HFFc6 (cell line): ENCODE measurements around the gene LRP10. TPM values are rescaled to one million over a fixed set of nuclear protein-coding genes. Genes with fewer than 3 reads are reported as not detected.

Experiments used
- DNase-seq: peaks from one replicate; pipeline ENCODE4 v3.0.0-alpha.2; 2018
- H3K27ac Mint-ChIP-seq: 2 replicates; pipeline ENCODE4 v1.8.0; 2020; ENCODE audit warnings: mild to moderate bottlenecking, mixed read lengths
- H3K27me3 Mint-ChIP-seq: 2 replicates; pipeline ENCODE4 v1.8.0; 2021; ENCODE audit warnings: mild to moderate bottlenecking, moderate library complexity, mixed read lengths; ENCODE audit not compliant: insufficient read depth
- H3K36me3 Mint-ChIP-seq: 2 replicates; pipeline ENCODE4 v1.8.0; 2021; ENCODE audit warnings: low read depth, mixed read lengths
- H3K4me1 Mint-ChIP-seq: 2 replicates; pipeline ENCODE4 v1.8.0; 2020; ENCODE audit warnings: low read depth, mixed read lengths
- H3K4me3 Mint-ChIP-seq: 2 replicates; pipeline ENCODE4 v1.8.0; 2020; ENCODE audit warnings: mild to moderate bottlenecking, moderate library complexity, mixed read lengths
- H3K9me3 Mint-ChIP-seq: 2 replicates; pipeline ENCODE4 v1.8.0; 2020; ENCODE audit warnings: mild to moderate bottlenecking, mixed read lengths
- CTCF ChIP-seq: fragments of 200-600 bp; sonication (generic); IDR thresholded peaks from 2 replicates; pipeline ENCODE4 v1.5.0; 2021; ENCODE audit warnings: antibody characterized with exemption, mild to moderate bottlenecking
- total RNA-seq, 6 experiments: library from RNA; stranded (reverse); fragmentation: NEBNext Ultra II Directional; extraction: Animal tissue kit (Norgen Biotek cat#: 25700); gene quantifications; 2 replicates in 1 of 6; 3 replicates in 5 of 6; pipeline ENCODE4 v1.2.3, GENCODE V29; 2021

The LRP10 gene
- total RNA-seq, 6 experiments from 2014 or later = 168 to 226 (median 186) TPM

- Mint-ChIP-seq H3K9me3 (no peaks in the 10 kb centered on the region), H3K27me3 (peaks cover 3% of the 10 kb centered on the region; the same call in 1 of the 2 replicates), H3K36me3 (peaks cover 29% of the 10 kb centered on the region), H3K4me3 (no peak overlapping the region), H3K4me1 (peaks cover 23% of the 10 kb centered on the region), H3K27ac (no peak overlapping the region)
- no peak for TF ChIP-seq CTCF
- no peak for DNase-seq
Measured at GRCh38 chr14:22877000-22877501, 5.5 kb downstream of the LRP10 start.

GRCh38 chr14:22878271-22879246 lies 7.0 kb downstream of the LRP10 start:
- H3K36me3 Mint-ChIP-seq = peaks cover 22% of the 10 kb centered on the region
- peaks cover 27% of the 10 kb centered on the region for H3K4me1 Mint-ChIP-seq
- H3K27me3 Mint-ChIP-seq = peaks cover 2% of the 10 kb centered on the region
- H3K27ac Mint-ChIP-seq = peak overlapping the region; percentile 36; the same call in 1 of the 2 replicates
- H3K4me3 Mint-ChIP-seq = no peak overlapping the region
- no peaks in the 10 kb centered on the region for H3K9me3 Mint-ChIP-seq
- DNase-seq = no peak
- TF ChIP-seq CTCF = no peak

GRCh38 chr14:22882064-22882463 lies 10.5 kb downstream of the LRP10 start:
- peaks cover 3% of the 10 kb centered on the region for H3K27me3 Mint-ChIP-seq
- no peak for TF ChIP-seq CTCF
- peak overlapping the region; percentile 3; the same call in 1 of the 2 replicates for H3K4me3 Mint-ChIP-seq
- H3K36me3 Mint-ChIP-seq = peaks cover 12% of the 10 kb centered on the region; the same call in 1 of the 2 replicates
- peaks cover 27% of the 10 kb centered on the region for H3K4me1 Mint-ChIP-seq
- peak overlapping the region; percentile 54 for H3K27ac Mint-ChIP-seq
- H3K9me3 Mint-ChIP-seq = no peaks in the 10 kb centered on the region
- no peak for DNase-seq

GRCh38 chr14:22882529-22883172 lies 11.1 kb downstream of the LRP10 start:
- H3K4me3 Mint-ChIP-seq = no peak overlapping the region; the same call in 1 of the 2 replicates

More at GRCh38 chr14:22882529-22883172, 11.1 kb downstream of the LRP10 start:
- Mint-ChIP-seq H3K9me3 (no peaks in the 10 kb centered on the region), H3K4me1 (peaks cover 33% of the 10 kb centered on the region), H3K27me3 (peaks cover 3% of the 10 kb centered on the region), H3K36me3 (peaks cover 11% of the 10 kb centered on the region; the same call in 1 of the 2 replicates), H3K27ac (no peak overlapping the region)
- peak; percentile 45 for DNase-seq
- no peak for TF ChIP-seq CTCF
